ENCODE data around the gene OR4F15.

Gene OR4F15

GRCh38 chr15:101808201-101808600 is 3.8 kb upstream of the OR4F15 start:
- no peak for TF ChIP-seq CTCF (IDR thresholded peaks at IDR 0.05; ENCODE audit: low read depth, low read length, missing control alignments)
- DNase-seq (ENCODE audit: low read depth), result no peak

GRCh38 chr15:101810456-101810855 is 1.5 kb upstream of the OR4F15 start:
- DNase-seq (ENCODE audit: low read depth), result no peak
- no peak for TF ChIP-seq CTCF (IDR thresholded peaks at IDR 0.05; ENCODE audit: low read depth, low read length, missing control alignments)
- no peak overlapping the region for H3K4me3 ChIP-seq (ENCODE audit: low read depth, low read length)

More at GRCh38 chr15:101808201-101808600, 3.8 kb upstream of the OR4F15 start:
- H3K4me3 ChIP-seq (ENCODE audit: low read depth, low read length), result no peak overlapping the region

- DNase-seq (ENCODE audit: low read depth), result no peak
- TF ChIP-seq CTCF (IDR thresholded peaks at IDR 0.05; ENCODE audit: low read depth, low read length, missing control alignments), result no peak
- H3K4me3 ChIP-seq (ENCODE audit: low read depth, low read length), result no peak overlapping the region
These were observed 1.1 kb upstream of the OR4F15 start for GRCh38 chr15:101810876-101811275.

GRCh38 chr15:101813803-101814534 is 2.0 kb downstream of the OR4F15 start:
- no peak for TF ChIP-seq CTCF (IDR thresholded peaks at IDR 0.05; ENCODE audit: low read depth, low read length, missing control alignments)
- no peak overlapping the region for H3K4me3 ChIP-seq (ENCODE audit: low read depth, low read length)
- no peak for DNase-seq (ENCODE audit: low read depth)

GRCh38 chr15:101820781-101821180 is 8.8 kb downstream of the OR4F15 start:
- no peak for DNase-seq (ENCODE audit: low read depth)
- TF ChIP-seq CTCF (IDR thresholded peaks at IDR 0.05; ENCODE audit: low read depth, low read length, missing control alignments), result no peak
- no peak overlapping the region for H3K4me3 ChIP-seq (ENCODE audit: low read depth, low read length)

GRCh38 chr15:101827257-101827656 is 15.3 kb downstream of the OR4F15 start:
- DNase-seq (ENCODE audit: low read depth), result no peak
- no peak overlapping the region for H3K4me3 ChIP-seq (ENCODE audit: low read depth, low read length)
- no peak for TF ChIP-seq CTCF (IDR thresholded peaks at IDR 0.05; ENCODE audit: low read depth, low read length, missing control alignments)

GRCh38 chr15:101828774-101829173 is 16.8 kb downstream of the OR4F15 start:
- no peak overlapping the region for H3K4me3 ChIP-seq (ENCODE audit: low read depth, low read length)
- no peak for DNase-seq (ENCODE audit: low read depth)
- TF ChIP-seq CTCF (IDR thresholded peaks at IDR 0.05; ENCODE audit: low read depth, low read length, missing control alignments), result no peak
